ENCODE measurements around the gene OOEP.

OOEP gene

DNA sequence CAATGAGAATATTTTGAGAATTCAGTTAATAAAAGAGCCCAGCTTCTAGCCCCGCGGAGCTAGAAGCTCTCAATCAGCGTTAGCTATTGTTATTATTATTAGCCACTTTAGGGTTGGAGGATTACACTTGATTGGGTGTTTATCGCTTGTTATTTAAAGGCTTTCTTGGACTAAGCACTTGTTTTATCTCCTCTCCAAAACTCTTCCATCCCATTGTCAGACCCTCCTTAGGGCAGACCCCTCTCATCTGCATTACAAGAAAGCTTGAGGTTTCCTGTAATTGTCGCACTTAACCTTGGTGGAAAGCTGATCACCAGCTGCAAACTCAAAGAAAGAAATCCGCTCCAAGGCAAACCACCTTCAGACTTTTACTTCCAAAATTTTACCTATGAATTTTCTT, 20.4 kb downstream of the OOEP start:
- no peak for ATAC-seq (ENCODE audit: insufficient read depth, low read depth)
- Histone ChIP-seq H3K4me2 (ENCODE audit: insufficient read depth, low read length) (no peak overlapping the region), H2AFZ (ENCODE audit: low read depth, low read length) (no peak overlapping the region), H3K9ac (ENCODE audit: low read depth, low read length) (no peak overlapping the region), H3K4me3 (ENCODE audit: low read depth in 1 of 2, low read length in 2 of 2) (no peak overlapping the region), H3K79me2 (ENCODE audit: insufficient read depth, low read length) (no peaks in the 10 kb centered on the region), H3K9me3 (ENCODE audit: insufficient read depth, low read length, severe bottlenecking) (no peaks in the 10 kb centered on the region), H4K20me1 (ENCODE audit: insufficient read depth, low read length) (no peaks in the 10 kb centered on the region), H3K36me3 (ENCODE audit: insufficient read depth, low read length) (no peaks in the 10 kb centered on the region), H3K27ac (ENCODE audit: low read length) (no peak overlapping the region), H3K27me3 (ENCODE audit: insufficient read depth, low read length, poor library complexity) (peaks cover 14% of the 10 kb centered on the region), H3K4me1 (ENCODE audit: insufficient read depth, low read length) (no peaks in the 10 kb centered on the region)
- no peak for DNase-seq
- TF ChIP-seq CTCF (IDR thresholded peaks at IDR 0.05; ENCODE audit: borderline replicate concordance, extremely low read depth, low read length, poor library complexity, severe bottlenecking) (no peak), EZH2 (IDR thresholded peaks at IDR 0.05; ENCODE audit: borderline replicate concordance, low read depth, low read length, severe bottlenecking) (peak; percentile 34)

- H3K4me1 ChIP-seq (ENCODE audit: insufficient read depth, low read length) = no peaks in the 10 kb centered on the region
- no peak overlapping the region for H3K9ac ChIP-seq (ENCODE audit: low read depth, low read length)
- H3K4me2 ChIP-seq (ENCODE audit: insufficient read depth, low read length) = no peak overlapping the region
- H2AFZ ChIP-seq (ENCODE audit: low read depth, low read length) = no peak overlapping the region
- DNase-seq = no peak
- H3K79me2 ChIP-seq (ENCODE audit: insufficient read depth, low read length) = no peaks in the 10 kb centered on the region
- no peaks in the 10 kb centered on the region for H3K36me3 ChIP-seq (ENCODE audit: insufficient read depth, low read length)
- no peak for ATAC-seq (ENCODE audit: insufficient read depth, low read depth)
- TF ChIP-seq CTCF (IDR thresholded peaks at IDR 0.05; ENCODE audit: borderline replicate concordance, extremely low read depth, low read length, poor library complexity, severe bottlenecking) (no peak), EZH2 (IDR thresholded peaks at IDR 0.05; ENCODE audit: borderline replicate concordance, low read depth, low read length, severe bottlenecking) (no peak)
- no peaks in the 10 kb centered on the region for H4K20me1 ChIP-seq (ENCODE audit: insufficient read depth, low read length)
- H3K9me3 ChIP-seq (ENCODE audit: insufficient read depth, low read length, severe bottlenecking) = no peaks in the 10 kb centered on the region
- H3K4me3 ChIP-seq (ENCODE audit: low read depth in 1 of 2, low read length in 2 of 2) = no peak overlapping the region
- H3K27me3 ChIP-seq (ENCODE audit: insufficient read depth, low read length, poor library complexity) = peaks cover 14% of the 10 kb centered on the region
- no peak overlapping the region for H3K27ac ChIP-seq (ENCODE audit: low read length)
Observed at GRCh38 chr6:73348550-73349204, 21.0 kb downstream of the OOEP start.

DNA sequence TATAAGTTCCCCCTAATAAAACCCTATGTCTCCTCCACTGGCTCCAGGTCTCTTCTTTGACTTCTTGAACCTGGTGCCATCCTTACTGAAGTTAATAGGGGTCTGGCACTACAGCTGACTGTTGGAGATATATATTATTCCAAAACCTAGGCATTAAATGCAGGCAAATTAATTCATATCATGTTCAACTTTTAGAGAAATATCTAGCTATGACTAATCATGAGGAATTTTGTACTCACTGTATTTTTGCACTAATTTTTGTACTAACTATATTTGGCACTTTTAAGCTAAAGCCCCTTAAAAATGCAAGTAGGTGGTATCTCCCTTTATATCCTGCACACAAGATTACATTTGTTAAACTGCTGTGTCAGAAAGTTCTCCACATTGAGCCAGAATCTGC, 26.5 kb downstream of the OOEP start:
- H3K4me1 ChIP-seq (ENCODE audit: insufficient read depth, low read length) = no peaks in the 10 kb centered on the region
- H3K79me2 ChIP-seq (ENCODE audit: insufficient read depth, low read length) = no peaks in the 10 kb centered on the region
- H3K4me2 ChIP-seq (ENCODE audit: insufficient read depth, low read length) = no peak overlapping the region
- no peak overlapping the region for H3K27ac ChIP-seq (ENCODE audit: low read length)
- peaks cover 5% of the 10 kb centered on the region for H3K27me3 ChIP-seq (ENCODE audit: insufficient read depth, low read length, poor library complexity)
- H3K9ac ChIP-seq (ENCODE audit: low read depth, low read length) = no peak overlapping the region
- no peaks in the 10 kb centered on the region for H3K36me3 ChIP-seq (ENCODE audit: insufficient read depth, low read length)
- ATAC-seq (ENCODE audit: insufficient read depth, low read depth) (no peak), DNase-seq (no peak)
- TF ChIP-seq EZH2 (IDR thresholded peaks at IDR 0.05; ENCODE audit: borderline replicate concordance, low read depth, low read length, severe bottlenecking) (no peak), CTCF (IDR thresholded peaks at IDR 0.05; ENCODE audit: borderline replicate concordance, extremely low read depth, low read length, poor library complexity, severe bottlenecking) (no peak)
- H3K4me3 ChIP-seq (ENCODE audit: low read depth in 1 of 2, low read length in 2 of 2) = no peak overlapping the region
- no peaks in the 10 kb centered on the region for H3K9me3 ChIP-seq (ENCODE audit: insufficient read depth, low read length, severe bottlenecking)
- no peaks in the 10 kb centered on the region for H4K20me1 ChIP-seq (ENCODE audit: insufficient read depth, low read length)
- H2AFZ ChIP-seq (ENCODE audit: low read depth, low read length) = no peak overlapping the region

Measured in DND-41 (cell line).